WERI-Rb-1 (cell line): Measurements from ENCODE around the gene VAV2.

Source experiments
- DNase-seq: peaks from one replicate; pipeline ENCODE4 v3.0.0-alpha.2; 2020
- H3K27ac ChIP-seq: fragments of 250-450 bp; sonication (Bioruptor Pico); 2 replicates; pipeline ENCODE4 v1.5.1; 2020; ENCODE audit warnings: mild to moderate bottlenecking, moderate library complexity
- H3K27me3 ChIP-seq: fragments of 250-450 bp; sonication (Bioruptor Pico); 2 replicates; pipeline ENCODE4 v1.5.1; 2021; ENCODE audit warnings: mild to moderate bottlenecking, low read depth, moderate library complexity; ENCODE audit not compliant: insufficient read depth, severe bottlenecking
- H3K36me3 ChIP-seq: fragments of 250-450 bp; sonication (Bioruptor Pico); 2 replicates; pipeline ENCODE4 v1.5.1; 2020; ENCODE audit warnings: mild to moderate bottlenecking, moderate library complexity
- H3K4me3 ChIP-seq: 2 replicates; pipeline ENCODE4 v1.5.1; 2011; ENCODE audit warnings: low read depth, mild to moderate bottlenecking, control low read depth, low read length
- H3K9me3 ChIP-seq: fragments of 250-450 bp; sonication (Bioruptor Pico); 2 replicates; pipeline ENCODE4 v1.5.1; 2021; ENCODE audit warnings: mild to moderate bottlenecking, moderate library complexity; ENCODE audit not compliant: severe bottlenecking
- CTCF ChIP-seq: IDR thresholded peaks from 2 replicates; pipeline ENCODE4 v1.5.1; 2011; ENCODE audit warnings: low read depth, mild to moderate bottlenecking, control low read depth, inconsistent platforms, low read length

The VAV2 gene

GRCh38 chr9:133862585-133863256 lies 129.4 kb downstream of the VAV2 start:
- peaks cover 18% of the 10 kb centered on the region for H3K36me3 ChIP-seq
- TF ChIP-seq CTCF, result no peak
- peaks cover 11% of the 10 kb centered on the region for H3K9me3 ChIP-seq
- no peak overlapping the region for H3K27ac ChIP-seq
- H3K4me3 ChIP-seq, result no peak overlapping the region
- H3K27me3 ChIP-seq, result no peaks in the 10 kb centered on the region
- no peak for DNase-seq

GRCh38 chr9:133861692-133862091 lies 130.4 kb downstream of the VAV2 start:
- H3K27me3 ChIP-seq, result no peaks in the 10 kb centered on the region
- peaks cover 11% of the 10 kb centered on the region for H3K9me3 ChIP-seq
- no peak overlapping the region for H3K4me3 ChIP-seq
- DNase-seq, result no peak
- no peak overlapping the region for H3K27ac ChIP-seq
- no peak for TF ChIP-seq CTCF
- H3K36me3 ChIP-seq, result peaks cover 24% of the 10 kb centered on the region

GRCh38 chr9:133861086-133861485 lies 131.0 kb downstream of the VAV2 start:
- peaks cover 11% of the 10 kb centered on the region for H3K9me3 ChIP-seq
- H3K27me3 ChIP-seq, result no peaks in the 10 kb centered on the region
- H3K36me3 ChIP-seq, result peaks cover 27% of the 10 kb centered on the region
- no peak for TF ChIP-seq CTCF
- no peak overlapping the region for H3K27ac ChIP-seq
- peak; percentile 53 for DNase-seq
- no peak overlapping the region for H3K4me3 ChIP-seq

GRCh38 chr9:133858771-133859170 lies 133.4 kb downstream of the VAV2 start:
- Histone ChIP-seq H3K4me3 (no peak overlapping the region), H3K27me3 (no peaks in the 10 kb centered on the region), H3K27ac (peak overlapping the region; percentile 42), H3K36me3 (peaks cover 24% of the 10 kb centered on the region), H3K9me3 (no peaks in the 10 kb centered on the region)
- no peak for TF ChIP-seq CTCF
- DNase-seq, result no peak

- H3K4me3 ChIP-seq, result no peak overlapping the region
- peaks cover 24% of the 10 kb centered on the region for H3K36me3 ChIP-seq
- no peaks in the 10 kb centered on the region for H3K9me3 ChIP-seq
- no peak overlapping the region for H3K27ac ChIP-seq
- H3K27me3 ChIP-seq, result no peaks in the 10 kb centered on the region
- TF ChIP-seq CTCF, result no peak
- no peak for DNase-seq
Measured at GRCh38 chr9:133857639-133858038, 134.5 kb downstream of the VAV2 start.

GRCh38 chr9:133856798-133857197 lies 135.3 kb downstream of the VAV2 start:
- DNase-seq, result no peak
- no peak overlapping the region for H3K4me3 ChIP-seq
- H3K27me3 ChIP-seq, result no peaks in the 10 kb centered on the region
- H3K27ac ChIP-seq, result no peak overlapping the region
- TF ChIP-seq CTCF, result no peak
- peaks cover 24% of the 10 kb centered on the region for H3K36me3 ChIP-seq
- H3K9me3 ChIP-seq, result no peaks in the 10 kb centered on the region
